HG03066 (cell line): ENCODE measurements around the gene KAT14.
A peak's percentile ranks its signal among the peaks of the same experiment; 100 is the strongest.
"Not testable (repeated sequence)": the region's sequence is repeated elsewhere in the genome, so short reads cannot be mapped to it uniquely, and the experiment has no call there.

Experiments used
- ATAC-seq: cut with Tn5 transposase; IDR thresholded peaks from one replicate; pipeline ENCODE4 v1.9.1; 2021; ENCODE audit warnings: low read depth; ENCODE audit not compliant: unreplicated experiment

KAT14 gene, protein sequence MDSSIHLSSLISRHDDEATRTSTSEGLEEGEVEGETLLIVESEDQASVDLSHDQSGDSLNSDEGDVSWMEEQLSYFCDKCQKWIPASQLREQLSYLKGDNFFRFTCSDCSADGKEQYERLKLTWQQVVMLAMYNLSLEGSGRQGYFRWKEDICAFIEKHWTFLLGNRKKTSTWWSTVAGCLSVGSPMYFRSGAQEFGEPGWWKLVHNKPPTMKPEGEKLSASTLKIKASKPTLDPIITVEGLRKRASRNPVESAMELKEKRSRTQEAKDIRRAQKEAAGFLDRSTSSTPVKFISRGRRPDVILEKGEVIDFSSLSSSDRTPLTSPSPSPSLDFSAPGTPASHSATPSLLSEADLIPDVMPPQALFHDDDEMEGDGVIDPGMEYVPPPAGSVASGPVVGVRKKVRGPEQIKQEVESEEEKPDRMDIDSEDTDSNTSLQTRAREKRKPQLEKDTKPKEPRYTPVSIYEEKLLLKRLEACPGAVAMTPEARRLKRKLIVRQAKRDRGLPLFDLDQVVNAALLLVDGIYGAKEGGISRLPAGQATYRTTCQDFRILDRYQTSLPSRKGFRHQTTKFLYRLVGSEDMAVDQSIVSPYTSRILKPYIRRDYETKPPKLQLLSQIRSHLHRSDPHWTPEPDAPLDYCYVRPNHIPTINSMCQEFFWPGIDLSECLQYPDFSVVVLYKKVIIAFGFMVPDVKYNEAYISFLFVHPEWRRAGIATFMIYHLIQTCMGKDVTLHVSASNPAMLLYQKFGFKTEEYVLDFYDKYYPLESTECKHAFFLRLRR

DNA sequence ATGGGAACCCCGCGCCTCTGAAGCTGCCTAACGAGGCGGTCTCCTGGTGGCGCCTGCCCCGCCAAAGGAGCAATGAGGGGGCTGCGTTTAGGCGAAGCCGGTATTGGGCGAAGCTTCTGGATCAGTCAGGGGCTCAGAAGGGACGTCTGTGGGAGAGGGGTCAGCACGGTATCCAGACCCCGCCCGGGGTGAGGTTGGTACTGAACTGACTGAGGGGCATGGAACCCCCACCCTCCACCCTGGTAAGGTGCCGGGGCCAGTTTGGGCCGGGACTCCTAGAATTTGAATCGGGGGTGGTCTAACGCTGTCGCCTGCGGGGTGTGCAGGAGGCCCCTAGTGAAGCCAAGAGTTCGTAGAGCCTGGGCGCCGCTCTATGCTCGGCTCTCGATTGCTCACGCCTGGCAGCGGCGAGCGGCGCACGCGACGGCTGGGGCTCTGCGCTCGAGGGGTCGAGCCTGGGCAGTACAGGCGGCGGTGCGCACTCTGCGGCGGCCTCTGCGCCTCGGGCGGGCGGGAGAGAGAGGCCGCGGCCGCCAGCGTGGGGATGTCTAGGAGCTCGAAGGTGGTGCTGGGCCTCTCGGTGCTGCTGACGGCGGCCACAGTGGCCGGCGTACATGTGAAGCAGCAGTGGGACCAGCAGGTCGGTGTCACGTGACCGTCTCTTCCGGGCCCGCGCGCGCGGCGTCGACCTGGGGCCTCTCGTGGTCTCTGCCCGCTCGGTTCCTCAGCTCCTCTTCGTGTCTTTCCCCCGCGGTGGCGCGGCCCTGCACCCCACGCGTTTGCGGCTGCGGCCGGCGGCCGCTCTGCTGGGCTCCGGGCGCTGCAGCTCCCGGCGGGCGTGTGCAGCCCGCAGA, at the start of gene KAT14, which contains the start of gene PET117:
TSS of gene KAT14 (plus strand) at position 452 of the 854 bp plus-strand sequence. CDS start 4,798 bp downstream, outside the sequence.
TSS of gene PET117 (plus strand) at position 452 of the 854 bp plus-strand sequence. CDS start at position 545, 93 bp downstream.
- ATAC-seq: peak; percentile 81

DNA sequence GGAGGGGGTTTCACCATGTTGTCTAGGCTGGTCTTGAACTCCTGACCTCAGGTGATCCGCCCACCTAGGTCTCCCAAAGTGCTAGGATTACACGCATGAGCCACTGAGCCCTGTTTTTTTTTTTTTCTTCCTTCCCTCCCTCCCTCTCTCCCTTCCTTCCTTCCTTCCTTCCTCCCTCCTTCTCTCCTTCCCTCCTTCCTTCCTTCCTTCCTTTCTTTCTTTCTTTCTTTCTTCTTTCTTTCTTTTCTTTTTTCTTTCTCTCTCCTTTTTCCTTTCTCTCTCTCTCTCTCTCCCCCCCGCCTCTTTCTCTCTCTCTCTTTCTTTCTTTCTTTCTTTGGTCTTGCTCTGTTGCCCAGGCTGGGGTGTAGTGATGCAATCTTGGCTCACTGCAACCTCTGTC, 49.4 kb upstream of the KAT14 start:
- not testable (repeated sequence) for ATAC-seq

DNA sequence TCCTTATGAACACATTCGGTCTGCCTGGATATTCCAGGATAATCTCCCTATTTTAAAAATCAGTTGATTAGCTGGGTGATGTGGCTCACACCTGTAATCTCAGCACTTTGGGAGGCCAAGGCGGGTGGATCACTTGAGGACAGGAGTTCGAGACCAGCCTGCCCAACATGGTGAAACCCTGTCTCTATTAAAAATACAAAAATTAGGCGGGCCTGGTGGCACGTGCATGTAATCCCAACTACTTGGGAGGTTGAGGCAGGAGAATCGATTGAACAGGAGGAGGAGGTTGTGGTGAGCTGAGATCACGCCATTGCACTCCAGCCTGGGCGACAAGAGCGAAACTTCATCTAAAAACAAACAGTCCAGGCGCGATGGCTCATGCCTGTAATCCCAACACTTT, 48.8 kb upstream of the KAT14 start:
- not testable (repeated sequence) for ATAC-seq

DNA sequence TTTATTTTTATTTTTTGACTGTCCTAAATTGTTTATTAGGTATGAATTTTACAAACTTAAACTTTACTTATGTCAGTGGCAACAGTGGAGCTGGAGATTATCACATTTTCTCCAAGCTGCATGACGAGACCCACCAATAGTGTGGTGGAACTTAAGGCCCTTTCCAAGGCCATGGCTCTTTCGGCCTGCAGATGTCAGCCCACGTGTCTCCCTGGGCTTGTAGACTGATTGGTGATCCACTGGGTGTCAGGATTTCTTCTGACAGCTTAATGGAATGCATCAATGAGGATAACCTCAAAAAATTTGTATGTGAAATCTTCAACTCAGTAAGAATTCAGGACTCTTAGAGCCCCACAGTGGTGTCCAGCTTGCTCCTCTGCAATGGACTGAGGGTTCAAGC, 47.6 kb upstream of the KAT14 start:
- no peak for ATAC-seq

DNA sequence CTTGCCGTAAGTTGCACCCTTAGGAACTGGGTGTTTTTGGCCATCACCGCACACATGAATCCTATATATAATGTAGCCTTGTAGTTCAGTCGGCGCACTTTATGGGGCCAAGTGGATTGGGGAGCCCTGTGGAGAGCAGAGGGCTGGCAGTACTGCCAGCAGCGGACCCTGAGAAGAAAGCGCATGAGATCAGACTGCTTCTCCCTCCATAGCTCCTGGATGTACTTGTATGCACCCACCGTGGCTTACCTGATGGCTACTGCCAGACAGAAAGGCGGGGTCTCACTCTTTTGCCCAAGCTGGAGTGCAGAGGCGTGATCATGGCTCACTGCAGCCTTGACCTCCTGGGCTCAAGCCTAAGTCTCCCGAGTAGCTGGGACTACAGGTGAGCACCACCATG, 47.2 kb upstream of the KAT14 start:
- ATAC-seq: no peak

DNA sequence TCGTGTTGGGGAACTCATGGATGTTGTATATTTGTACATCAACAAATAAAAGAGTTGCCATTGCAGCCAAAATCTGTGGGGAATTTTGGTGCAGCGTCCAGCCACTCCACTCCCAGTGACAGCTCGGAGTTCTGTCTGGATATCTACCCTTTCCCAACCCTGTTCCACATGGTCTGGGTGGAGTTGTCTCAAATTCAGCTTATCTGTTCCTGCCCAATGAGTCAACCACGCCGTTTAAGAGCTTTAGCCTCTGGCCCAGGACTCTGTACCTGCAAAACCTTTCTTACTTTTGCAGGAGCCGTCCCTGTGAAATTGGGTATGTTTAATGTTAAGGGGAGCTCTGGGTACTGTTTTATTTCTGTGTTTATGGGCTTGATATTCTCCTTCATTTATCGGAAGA, 46.0 kb upstream of the KAT14 start:
- no peak for ATAC-seq

DNA sequence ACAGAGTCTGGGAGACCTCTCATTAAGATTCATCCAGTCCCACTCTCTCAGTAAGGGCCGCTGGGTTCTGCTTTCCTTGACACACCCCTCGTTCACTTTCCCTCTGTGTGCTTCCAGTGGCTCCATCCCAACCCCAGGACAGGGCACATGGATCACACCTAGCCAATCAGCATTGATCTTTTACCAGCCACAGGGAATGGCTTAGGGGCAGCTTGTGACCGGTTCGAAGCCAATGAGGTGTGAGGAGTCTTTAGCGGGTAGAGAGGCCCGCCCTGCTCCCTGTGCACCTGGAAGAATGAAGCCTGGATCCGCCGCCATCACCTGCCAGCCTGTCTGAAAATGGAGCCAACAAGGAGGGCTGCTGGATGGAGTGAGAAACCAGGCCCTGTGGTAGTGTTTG, 44.8 kb upstream of the KAT14 start:
- no peak for ATAC-seq

DNA sequence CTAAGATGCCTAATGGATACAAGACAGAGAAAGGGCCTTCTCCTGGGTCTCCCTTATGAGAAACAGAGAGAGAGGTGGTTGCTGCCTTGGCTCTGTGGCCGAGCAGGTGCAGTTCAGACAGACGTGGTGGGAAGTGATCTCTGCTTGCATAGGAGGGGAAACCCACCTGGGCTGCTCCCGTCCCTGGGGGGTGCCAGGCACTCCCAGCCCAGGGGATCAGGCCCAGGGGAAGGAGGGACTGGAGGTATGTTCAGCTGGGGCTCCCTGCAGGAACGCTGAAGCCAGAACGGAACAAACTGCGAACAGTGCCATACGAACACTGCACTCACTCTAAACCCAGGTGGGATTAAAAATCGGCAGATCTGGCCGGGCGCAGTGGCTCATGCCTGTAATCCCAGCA, 44.3 kb upstream of the KAT14 start:
- ATAC-seq: no peak

DNA sequence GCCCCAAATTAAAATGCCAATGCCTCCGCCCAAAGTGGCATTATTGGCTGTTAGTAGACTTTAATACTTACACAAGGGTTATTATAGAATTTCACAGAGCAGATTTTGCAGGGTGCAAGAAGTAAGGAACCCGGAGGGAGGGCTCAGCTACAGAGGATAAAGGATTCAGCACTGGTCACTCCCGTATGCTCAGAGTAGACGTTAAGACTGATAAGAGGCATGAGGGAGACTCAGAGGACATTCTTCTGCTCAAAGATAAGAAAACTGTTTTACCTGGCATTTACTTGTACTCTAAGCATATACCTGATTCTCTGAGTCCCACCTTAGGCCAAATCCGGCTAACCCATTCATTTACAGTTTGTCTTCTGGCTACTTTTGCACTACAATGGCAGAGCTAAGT, 43.5 kb upstream of the KAT14 start:
- no peak for ATAC-seq

DNA sequence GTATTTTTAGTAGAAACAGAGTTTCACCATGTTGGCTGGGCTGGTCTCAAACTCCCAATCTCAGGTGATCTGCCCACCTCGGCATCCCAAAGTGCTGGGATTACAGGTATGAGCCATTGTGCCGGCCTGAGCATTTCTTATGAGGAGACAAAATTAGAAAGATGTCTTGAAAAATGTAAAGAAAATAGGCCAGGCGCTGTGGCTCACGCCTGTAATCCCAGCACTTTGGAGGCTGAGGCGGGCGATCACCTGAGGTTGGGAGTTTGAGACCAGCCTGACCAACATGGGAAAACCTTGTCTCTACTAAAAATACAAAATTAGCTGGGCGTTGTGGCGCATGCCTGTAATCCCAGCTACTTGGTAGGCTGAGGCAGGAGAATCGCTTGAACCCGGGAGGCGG, 37.1 kb upstream of the KAT14 start:
- not testable (repeated sequence) for ATAC-seq

DNA sequence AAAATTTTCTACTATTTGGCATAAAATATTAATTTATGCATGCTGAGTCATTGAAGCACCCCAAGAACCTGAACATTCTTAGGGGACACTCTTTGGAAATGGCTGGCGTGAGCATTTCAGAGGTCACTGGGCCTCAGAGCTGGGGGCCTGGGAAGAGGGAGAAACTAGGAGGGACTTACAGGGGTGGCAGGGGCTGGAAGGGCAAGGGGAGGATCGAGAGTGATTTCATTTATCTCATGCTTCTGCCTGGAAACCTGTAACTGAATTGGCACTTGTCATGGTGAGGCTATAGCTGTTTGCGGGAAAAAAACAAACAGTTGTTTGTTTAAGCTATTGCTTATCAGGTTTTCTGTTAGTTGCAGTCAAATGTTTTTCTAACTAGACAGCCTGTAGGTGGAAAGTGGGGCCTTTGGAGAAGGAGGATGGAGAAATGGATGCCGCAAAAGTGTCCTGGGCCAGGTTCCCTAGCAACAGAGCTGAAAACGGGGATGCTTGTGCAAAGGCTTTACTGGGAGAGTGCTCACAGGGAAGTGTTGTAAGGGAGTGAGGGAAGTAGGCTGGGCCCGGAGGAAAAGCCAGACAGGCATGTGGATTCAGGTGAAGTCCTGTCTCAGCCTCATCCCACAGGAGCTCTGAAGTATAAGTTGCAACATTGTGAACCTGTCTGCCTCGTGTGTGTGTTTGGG, 36.4 kb upstream of the KAT14 start:
- no peak for ATAC-seq

DNA sequence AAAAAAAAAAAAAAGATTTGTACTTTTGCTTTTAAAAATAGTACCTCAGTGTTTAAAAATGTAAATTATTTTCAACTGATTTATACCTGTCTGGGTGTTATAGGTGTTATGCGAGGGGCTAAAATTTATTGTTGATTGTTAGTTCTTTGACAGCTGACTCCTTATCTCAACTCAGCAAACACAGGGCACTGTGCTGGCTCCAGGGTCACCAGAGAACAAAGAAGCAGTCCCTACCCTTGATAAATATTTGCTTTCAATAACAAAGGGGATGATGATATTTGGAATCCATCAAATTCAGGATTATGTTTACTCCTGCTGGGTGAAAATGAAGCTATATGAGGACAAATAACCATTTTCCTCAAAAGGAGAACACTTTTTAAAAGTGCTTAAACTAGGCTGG, 34.2 kb upstream of the KAT14 start:
- ATAC-seq: no peak

DNA sequence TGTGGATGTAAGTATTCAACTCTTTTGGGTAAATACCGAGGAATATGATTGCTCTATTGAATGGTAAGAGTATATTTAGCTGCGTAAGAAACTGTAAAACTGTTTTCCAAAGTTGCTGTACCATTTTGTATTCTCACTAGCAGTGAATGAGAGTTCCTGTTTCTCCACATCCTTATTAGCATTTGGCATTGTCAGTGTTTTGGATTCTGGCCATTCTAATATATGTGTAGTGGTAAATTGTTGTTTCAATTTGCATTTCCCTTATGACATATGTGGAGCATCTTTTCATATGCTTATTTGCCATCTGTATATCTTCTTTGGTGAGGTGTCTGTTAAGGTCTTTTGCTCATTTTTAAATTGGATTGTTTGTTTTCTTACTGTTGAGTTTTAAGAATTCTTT, 29.3 kb upstream of the KAT14 start:
- ATAC-seq: no peak

DNA sequence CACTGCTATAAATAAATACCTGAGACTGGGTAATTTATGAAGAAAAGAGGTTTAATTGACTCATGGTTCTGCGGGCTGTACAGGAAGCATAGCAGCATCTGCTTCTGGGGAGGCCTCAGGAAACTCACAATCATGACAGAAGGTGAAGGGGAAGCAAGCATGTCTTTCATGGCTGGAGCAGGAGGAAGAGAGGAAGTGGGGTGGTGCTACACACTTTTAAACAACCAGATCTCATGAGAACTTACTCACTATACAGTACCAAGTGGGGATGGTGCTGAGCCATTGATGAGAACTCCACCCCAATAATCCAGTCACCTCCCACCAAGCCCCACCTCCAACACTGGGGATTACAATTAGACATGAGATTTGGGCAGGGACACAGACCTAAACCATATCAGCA, 9.1 kb upstream of the KAT14 start:
- not testable (repeated sequence) for ATAC-seq

DNA sequence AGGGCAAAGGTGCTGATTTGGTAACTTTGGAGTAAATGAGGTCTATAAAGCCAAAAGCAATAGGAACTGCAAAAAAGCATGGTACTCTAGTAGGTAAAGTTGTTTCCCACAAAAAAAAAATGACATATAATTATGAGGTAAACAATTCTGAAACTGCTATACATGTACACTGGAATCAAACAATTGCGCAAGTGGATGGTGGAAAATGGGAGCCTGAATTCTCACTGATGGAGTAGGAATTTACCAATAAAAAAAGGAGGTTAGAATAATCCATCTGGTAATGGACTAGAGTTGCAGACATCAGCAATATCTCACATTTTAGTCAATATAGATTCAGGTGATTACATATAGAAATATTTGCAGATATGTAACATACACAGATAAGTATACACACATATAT, 5.0 kb upstream of the KAT14 start:
- no peak for ATAC-seq

DNA sequence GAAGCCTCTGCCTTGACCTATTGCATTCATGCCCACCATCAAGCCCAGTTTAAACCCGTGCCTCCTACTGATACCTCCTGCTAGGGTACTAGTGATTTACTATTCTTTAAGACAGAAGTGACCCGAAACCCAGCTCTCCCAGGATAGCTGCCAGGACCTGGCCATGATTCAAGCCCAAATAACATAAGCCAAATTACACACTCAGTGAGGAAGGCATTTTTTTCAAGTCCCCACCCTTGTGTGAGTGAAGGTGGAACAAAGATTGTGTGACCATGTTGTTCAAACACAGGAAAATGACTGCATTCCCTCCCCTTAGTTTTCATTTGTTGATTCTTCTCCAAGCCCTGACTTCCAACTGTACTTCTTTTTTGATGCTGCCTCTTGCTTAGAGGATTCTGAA, 3.7 kb upstream of the KAT14 start:
- no peak for ATAC-seq

DNA sequence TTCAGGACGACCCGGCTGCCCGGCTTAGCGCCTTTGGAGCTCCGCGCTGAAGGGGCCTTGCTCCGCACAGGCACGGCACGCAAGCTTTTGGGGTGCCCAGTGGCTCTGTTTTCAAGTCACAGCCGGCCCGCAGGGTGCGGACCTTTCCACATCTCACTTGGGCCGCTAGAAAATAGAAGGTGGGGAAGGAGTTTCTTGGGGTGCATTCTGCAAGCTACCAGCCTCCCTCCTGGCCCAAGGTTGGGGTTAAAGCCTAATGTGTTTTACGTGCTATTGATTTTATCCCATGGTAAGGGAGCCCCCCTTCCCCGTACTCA, 561 bp downstream of the KAT14 start:
- ATAC-seq: peak; percentile 30

DNA sequence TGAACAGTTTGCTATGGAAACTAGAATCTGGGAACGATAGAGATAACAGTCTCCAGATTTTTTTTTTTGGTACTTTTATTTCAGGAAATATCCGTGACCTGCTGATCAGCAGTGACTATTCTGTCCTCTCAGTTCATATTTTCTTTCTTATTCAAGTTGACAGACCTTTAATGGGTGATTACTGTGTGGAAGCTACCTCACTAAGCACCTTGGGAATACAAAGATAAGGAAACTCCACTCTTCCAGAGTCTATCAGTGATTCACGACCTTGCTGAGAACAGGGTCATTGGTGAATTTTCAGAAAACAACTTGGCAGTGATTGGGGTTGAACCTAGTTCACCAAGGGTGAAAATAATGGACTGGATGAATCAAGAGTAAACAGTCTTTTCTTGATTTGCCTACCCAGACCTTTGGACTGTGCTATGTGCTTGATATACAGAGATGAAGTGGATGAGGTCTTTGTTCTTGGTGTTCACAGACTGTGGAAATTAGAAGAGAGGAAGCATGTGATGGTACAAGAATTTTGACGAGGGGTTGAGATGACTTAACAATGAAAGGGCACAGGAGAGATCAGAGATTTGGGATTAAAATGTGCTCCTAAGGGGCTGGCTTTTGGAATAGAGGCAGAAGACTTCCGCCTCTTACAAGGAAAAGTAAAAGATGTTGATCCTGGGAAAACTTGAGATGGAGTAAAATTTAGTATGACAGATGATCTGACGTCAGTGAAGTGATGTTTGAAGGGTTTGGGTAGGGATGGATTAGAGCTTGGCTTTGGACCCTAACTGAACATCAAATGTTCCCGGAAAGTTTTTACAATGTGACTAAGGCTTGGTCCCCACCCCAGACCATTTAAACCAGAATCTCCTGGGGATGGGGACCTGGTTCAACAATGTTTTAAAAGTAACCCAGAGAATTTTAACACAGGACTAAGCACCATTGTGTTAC, 1.2 kb downstream of the KAT14 start:
- ATAC-seq: no peak

DNA sequence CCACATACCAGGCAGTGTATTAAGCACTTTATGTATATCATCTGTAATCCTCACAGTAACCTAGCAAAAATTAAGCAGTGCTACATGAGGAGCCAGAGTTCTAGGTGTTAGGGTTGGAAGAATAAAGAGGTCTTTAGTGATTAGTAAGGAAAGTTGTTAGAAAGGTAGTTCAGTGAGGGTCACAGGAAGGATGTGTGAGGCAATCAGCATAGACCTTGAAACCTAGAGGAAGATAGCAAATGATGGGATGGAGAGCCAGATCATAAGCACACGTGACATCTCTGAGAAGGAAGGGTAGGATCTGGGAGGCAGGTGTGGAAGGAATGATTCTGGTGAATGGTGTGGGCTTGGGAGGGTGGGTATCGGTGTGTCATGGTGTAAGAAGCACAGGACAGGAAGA, 2.2 kb downstream of the KAT14 start:
- ATAC-seq: no peak
